ENCODE measurements around the gene SSTR5.

The SSTR5 gene

GRCh38 chr16:1112506-1113184 is 40.1 kb downstream of the SSTR5 start:
- H3F3A ChIP-seq (ENCODE audit: insufficient read depth, low read length): no peaks in the 10 kb centered on the region
- H3K36me3 ChIP-seq (replicated peaks; ENCODE audit: insufficient read depth, low read length): no peaks in the 10 kb centered on the region
- H3K9me3 ChIP-seq (replicated peaks; ENCODE audit: insufficient read depth, low read length): no peaks in the 10 kb centered on the region
- H2AFZ ChIP-seq (ENCODE audit: low read length): no peak overlapping the region
- no peak overlapping the region for H3K27ac ChIP-seq (ENCODE audit: low read length)
- no peak overlapping the region for H3K4me2 ChIP-seq (ENCODE audit: low read depth, low read length)
- H4K20me1 ChIP-seq (ENCODE audit: insufficient read depth, low read length): no peaks in the 10 kb centered on the region
- no peak for TF ChIP-seq EZH2 (optimal IDR thresholded peaks at IDR 0.05; ENCODE audit: low read depth, low read length)
- no peak for TF ChIP-seq CTCF (IDR thresholded peaks at IDR 0.05; ENCODE audit: low read length)
- TF ChIP-seq EZH2phosphoT487 (IDR thresholded peaks at IDR 0.05; ENCODE audit: low read length): no peak
- H3K9me2 ChIP-seq (replicated peaks; ENCODE audit: insufficient read depth, low read length): no peaks in the 10 kb centered on the region
- H3K79me2 ChIP-seq (ENCODE audit: low read length): no peaks in the 10 kb centered on the region
- DNase-seq: no peak
- no peak overlapping the region for H3K4me3 ChIP-seq (ENCODE audit: low read length)
- no peaks in the 10 kb centered on the region for H3K4me1 ChIP-seq (ENCODE audit: low read length)
- H3K27me3 ChIP-seq (replicated peaks; ENCODE audit: insufficient read depth, low read length): peaks cover 91% of the 10 kb centered on the region
- H3K9ac ChIP-seq (ENCODE audit: low read length): no peak overlapping the region

- no peaks in the 10 kb centered on the region for H3K4me1 ChIP-seq (ENCODE audit: low read length)
- no peaks in the 10 kb centered on the region for H3K79me2 ChIP-seq (ENCODE audit: low read length)
- no peak overlapping the region for H3K4me2 ChIP-seq (ENCODE audit: low read depth, low read length)
- no peak overlapping the region for H3K4me3 ChIP-seq (ENCODE audit: low read length)
- H3K9me2 ChIP-seq (replicated peaks; ENCODE audit: insufficient read depth, low read length): no peaks in the 10 kb centered on the region
- H4K20me1 ChIP-seq (ENCODE audit: insufficient read depth, low read length): no peaks in the 10 kb centered on the region
- no peaks in the 10 kb centered on the region for H3K9me3 ChIP-seq (replicated peaks; ENCODE audit: insufficient read depth, low read length)
- H3F3A ChIP-seq (ENCODE audit: insufficient read depth, low read length): no peaks in the 10 kb centered on the region
- H3K27me3 ChIP-seq (replicated peaks; ENCODE audit: insufficient read depth, low read length): peaks cover 91% of the 10 kb centered on the region
- H3K27ac ChIP-seq (ENCODE audit: low read length): no peak overlapping the region
- no peak overlapping the region for H3K9ac ChIP-seq (ENCODE audit: low read length)
- no peak for TF ChIP-seq EZH2phosphoT487 (IDR thresholded peaks at IDR 0.05; ENCODE audit: low read length)
- TF ChIP-seq CTCF (IDR thresholded peaks at IDR 0.05; ENCODE audit: low read length): no peak
- TF ChIP-seq EZH2 (optimal IDR thresholded peaks at IDR 0.05; ENCODE audit: low read depth, low read length): no peak
- no peak overlapping the region for H2AFZ ChIP-seq (ENCODE audit: low read length)
- no peak for DNase-seq
- H3K36me3 ChIP-seq (replicated peaks; ENCODE audit: insufficient read depth, low read length): no peaks in the 10 kb centered on the region
Observed at GRCh38 chr16:1113489-1113888, 40.9 kb downstream of the SSTR5 start.

GRCh38 chr16:1113889-1114526 is 41.5 kb downstream of the SSTR5 start:
- H3F3A ChIP-seq (ENCODE audit: insufficient read depth, low read length): no peaks in the 10 kb centered on the region
- H3K4me1 ChIP-seq (ENCODE audit: low read length): no peaks in the 10 kb centered on the region
- TF ChIP-seq EZH2phosphoT487 (IDR thresholded peaks at IDR 0.05; ENCODE audit: low read length) (no peak), EZH2 (optimal IDR thresholded peaks at IDR 0.05; ENCODE audit: low read depth, low read length) (no peak), CTCF (IDR thresholded peaks at IDR 0.05; ENCODE audit: low read length) (no peak)
- no peaks in the 10 kb centered on the region for H3K79me2 ChIP-seq (ENCODE audit: low read length)
- no peaks in the 10 kb centered on the region for H4K20me1 ChIP-seq (ENCODE audit: insufficient read depth, low read length)
- H3K9me3 ChIP-seq (replicated peaks; ENCODE audit: insufficient read depth, low read length): no peaks in the 10 kb centered on the region
- H3K9me2 ChIP-seq (replicated peaks; ENCODE audit: insufficient read depth, low read length): no peaks in the 10 kb centered on the region
- no peak overlapping the region for H3K4me2 ChIP-seq (ENCODE audit: low read depth, low read length)
- peaks cover 91% of the 10 kb centered on the region for H3K27me3 ChIP-seq (replicated peaks; ENCODE audit: insufficient read depth, low read length)
- no peak overlapping the region for H3K27ac ChIP-seq (ENCODE audit: low read length)
- H3K4me3 ChIP-seq (ENCODE audit: low read length): no peak overlapping the region
- no peak for DNase-seq
- no peak overlapping the region for H2AFZ ChIP-seq (ENCODE audit: low read length)
- no peak overlapping the region for H3K9ac ChIP-seq (ENCODE audit: low read length)
- no peaks in the 10 kb centered on the region for H3K36me3 ChIP-seq (replicated peaks; ENCODE audit: insufficient read depth, low read length)
